ENCODE data around the gene CD58. TPM values are rescaled to one million over a fixed set of nuclear protein-coding genes. Genes with fewer than 3 reads are reported as not detected.

CD58 gene
- total and polyA plus RNA-seq, 8 donors: 10.1 to 39.5 (median 13.7) TPM

- Histone ChIP-seq H3K36me3 (no peaks in the 10 kb centered on the region), H3K27me3 (no peaks in the 10 kb centered on the region), H3K4me1 (peaks cover 16 to 74% of the 10 kb centered on the region in 2 donors), H3K27ac (no peak overlapping the region), H3K9me3 (no peaks in the 10 kb centered on the region), H3K4me3 (no peak overlapping the region)
- ATAC-seq (no peak), DNase-seq (no peak)
- no peak for TF ChIP-seq CTCF (IDR thresholded peaks at IDR 0.05)
- intact Hi-C loops (cut with DNase I): no loop called here
Measured at GRCh38 chr1:116501125-116501869, 69.5 kb downstream of the CD58 start.

GRCh38 chr1:116498789-116499628 is 71.8 kb downstream of the CD58 start:
- peak; percentile 76 to 92 for TF ChIP-seq CTCF (IDR thresholded peaks at IDR 0.05)
- Histone ChIP-seq H3K9me3 (no peaks in the 10 kb centered on the region), H3K4me1 (peaks cover 16 to 66% of the 10 kb centered on the region in 2 donors), H3K36me3 (no peaks in the 10 kb centered on the region), H3K27ac (peak overlapping the region in 1 of 2 donors; percentile 53), H3K27me3 (no peaks in the 10 kb centered on the region), H3K4me3 (no peak overlapping the region)
- DNase-seq (peak in 2 of 4 donors; percentile 57 to 68), ATAC-seq (peak; percentile 86)
- intact Hi-C loops (cut with DNase I): no loop called here

GRCh38 chr1:116497656-116498055 is 73.2 kb downstream of the CD58 start:
- Histone ChIP-seq H3K4me3 (no peak overlapping the region), H3K36me3 (no peaks in the 10 kb centered on the region), H3K4me1 (peaks cover 12 to 52% of the 10 kb centered on the region in 2 donors), H3K27ac (peak overlapping the region; percentile 22 to 71), H3K9me3 (no peaks in the 10 kb centered on the region), H3K27me3 (no peaks in the 10 kb centered on the region)
- intact Hi-C loops (cut with DNase I): no loop called here
- peak in 1 of 4 donors; percentile 62 for DNase-seq
- ATAC-seq: peak; percentile 36
- no peak for TF ChIP-seq CTCF (IDR thresholded peaks at IDR 0.05)

- TF ChIP-seq CTCF (IDR thresholded peaks at IDR 0.05): no peak
- Histone ChIP-seq H3K27ac (peak overlapping the region; percentile 40 to 71), H3K9me3 (no peaks in the 10 kb centered on the region), H3K4me1 (peaks cover 12 to 45% of the 10 kb centered on the region in 2 donors), H3K27me3 (no peaks in the 10 kb centered on the region), H3K4me3 (no peak overlapping the region), H3K36me3 (no peaks in the 10 kb centered on the region)
- no peak for DNase-seq
- ATAC-seq: no peak
- intact Hi-C loops (cut with DNase I): no loop called here
Measured at GRCh38 chr1:116496898-116497297, 73.9 kb downstream of the CD58 start.

- Histone ChIP-seq H3K9me3 (no peaks in the 10 kb centered on the region), H3K4me3 (no peak overlapping the region), H3K27ac (peak overlapping the region; percentile 40 to 71), H3K4me1 (peaks cover 12 to 45% of the 10 kb centered on the region in 2 donors), H3K36me3 (no peaks in the 10 kb centered on the region), H3K27me3 (no peaks in the 10 kb centered on the region)
- intact Hi-C loops (cut with DNase I): no loop called here
- peak in 2 of 4 donors; percentile 70 to 80 for DNase-seq
- ATAC-seq: peak; percentile 44
- no peak for TF ChIP-seq CTCF (IDR thresholded peaks at IDR 0.05)
Measured at GRCh38 chr1:116496380-116496779, 74.4 kb downstream of the CD58 start.
